IPS-NIHi11 (cell line): ENCODE data around the gene PLRG1.

Source experiments
- DNase-seq: peaks from one replicate; pipeline ENCODE4 v3.0.0; 2012; ENCODE audit warnings: mixed read lengths, low spot score

The PLRG1 gene

DNA sequence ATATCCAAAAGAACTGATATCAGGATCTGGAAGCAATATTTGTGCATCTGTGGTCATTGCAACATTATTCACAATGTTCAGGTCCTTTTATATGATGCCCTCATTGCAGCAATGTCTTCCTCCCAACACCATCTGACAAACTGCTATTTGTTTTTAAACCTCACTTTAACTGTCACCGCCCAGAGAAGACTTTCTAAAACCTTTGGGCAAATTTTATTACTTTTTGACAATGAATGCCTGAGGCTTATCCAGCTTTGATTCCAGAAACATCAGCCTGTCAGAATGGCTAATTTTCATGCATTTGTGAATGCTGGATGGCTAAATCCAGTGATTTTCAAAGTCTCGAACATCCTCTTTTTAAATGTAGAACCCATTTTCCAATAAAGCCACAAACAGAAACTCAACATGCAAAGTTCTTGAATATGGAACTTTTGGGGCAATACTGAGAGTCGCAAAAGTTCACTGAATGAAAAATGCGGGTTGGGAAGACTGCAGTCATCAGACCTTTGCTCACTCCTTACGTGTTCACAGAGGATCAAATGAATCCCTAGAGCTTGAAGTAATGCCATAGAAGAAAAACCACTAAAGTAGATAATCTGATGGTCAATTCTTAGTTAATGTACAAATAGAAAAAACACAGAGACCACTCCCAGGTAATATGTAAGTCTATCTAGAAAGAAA is 23.1 kb upstream of the PLRG1 start:
- no peak for DNase-seq

- no peak for DNase-seq
Measured at GRCh38 chr4:154569584-154569983, 19.4 kb upstream of the PLRG1 start.

DNA sequence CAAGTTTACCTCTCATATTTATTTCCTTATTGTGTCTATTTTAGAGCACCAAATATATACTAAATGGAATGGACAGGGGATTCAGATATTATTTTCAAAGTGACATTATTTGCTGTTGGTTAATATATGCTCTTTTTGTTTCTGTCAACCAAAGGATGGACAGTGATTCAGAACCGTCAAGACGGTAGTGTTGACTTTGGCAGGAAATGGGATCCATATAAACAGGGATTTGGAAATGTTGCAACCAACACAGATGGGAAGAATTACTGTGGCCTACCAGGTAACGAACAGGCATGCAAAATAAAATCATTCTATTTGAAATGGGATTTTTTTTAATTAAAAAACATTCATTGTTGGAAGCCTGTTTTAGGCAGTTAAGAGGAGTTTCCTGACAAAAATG is 18.8 kb upstream of the PLRG1 start:
- no peak for DNase-seq

GRCh38 chr4:154566639-154567204 is 16.5 kb upstream of the PLRG1 start:
- no peak for DNase-seq

- DNase-seq, result no peak
Measured at GRCh38 chr4:154565704-154566103, 15.5 kb upstream of the PLRG1 start.

DNA sequence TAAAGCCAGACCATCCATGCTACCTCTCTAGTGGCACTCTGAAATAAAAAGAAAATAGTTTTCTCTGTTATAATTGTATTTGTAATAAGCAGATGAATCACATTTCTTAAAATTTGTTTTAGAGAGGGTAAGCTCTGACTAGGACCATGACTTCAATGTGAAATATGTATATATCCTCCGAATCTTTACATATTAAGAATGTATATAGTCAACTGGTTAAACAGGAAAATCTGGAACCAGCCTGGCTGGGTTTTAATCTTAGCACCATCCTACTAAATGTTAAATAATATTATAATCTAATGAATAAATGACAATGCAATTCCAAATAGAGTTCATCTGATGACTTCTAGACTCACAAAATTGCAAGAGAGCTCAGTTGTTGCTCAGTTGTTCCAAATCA is 14.1 kb upstream of the PLRG1 start:
- DNase-seq, result no peak

- no peak for DNase-seq
Measured at GRCh38 chr4:154562697-154563254, 12.6 kb upstream of the PLRG1 start, which contains the start of gene FGB. TSS of gene FGB (plus strand) at chr4:154563011. CDS start at chr4:154563019, 8 bp downstream.

DNA sequence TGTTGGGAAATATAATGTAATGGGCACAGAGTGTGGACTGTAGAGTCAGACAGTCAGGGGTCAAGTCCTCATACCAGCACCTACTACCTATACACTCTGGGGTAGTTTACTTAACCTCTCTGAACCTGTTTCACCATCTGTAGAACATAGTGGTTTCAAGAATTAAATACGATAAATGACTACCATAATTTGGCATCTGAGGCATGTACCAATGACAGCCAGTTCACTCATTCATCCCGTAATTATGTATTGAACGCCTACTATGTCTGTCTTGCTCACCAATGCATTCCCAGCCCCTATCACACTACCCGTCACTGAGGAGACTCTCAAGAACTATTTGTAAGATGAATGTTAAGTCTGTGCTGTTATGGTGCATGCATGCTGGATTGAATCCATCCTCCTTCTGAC is 10.6 kb upstream of the PLRG1 start:
- no peak for DNase-seq

DNA sequence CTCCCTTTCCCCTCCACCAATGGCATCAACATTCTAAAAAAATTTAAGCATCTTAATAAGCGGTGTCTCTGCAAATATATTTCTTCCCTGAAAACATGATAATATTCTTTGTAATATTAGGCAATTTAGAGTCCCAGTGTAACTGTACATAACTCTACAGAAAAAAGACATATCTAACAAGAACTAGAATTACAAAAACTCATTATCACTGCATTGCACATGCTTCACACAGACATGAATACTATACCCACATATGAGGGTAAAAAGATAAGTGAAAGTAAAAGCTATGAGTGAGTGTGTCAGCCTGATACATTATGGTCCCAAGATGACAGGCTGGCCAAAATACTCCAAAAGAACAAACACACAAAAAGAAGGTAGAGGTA is 10.2 kb upstream of the PLRG1 start:
- DNase-seq, result no peak

DNA sequence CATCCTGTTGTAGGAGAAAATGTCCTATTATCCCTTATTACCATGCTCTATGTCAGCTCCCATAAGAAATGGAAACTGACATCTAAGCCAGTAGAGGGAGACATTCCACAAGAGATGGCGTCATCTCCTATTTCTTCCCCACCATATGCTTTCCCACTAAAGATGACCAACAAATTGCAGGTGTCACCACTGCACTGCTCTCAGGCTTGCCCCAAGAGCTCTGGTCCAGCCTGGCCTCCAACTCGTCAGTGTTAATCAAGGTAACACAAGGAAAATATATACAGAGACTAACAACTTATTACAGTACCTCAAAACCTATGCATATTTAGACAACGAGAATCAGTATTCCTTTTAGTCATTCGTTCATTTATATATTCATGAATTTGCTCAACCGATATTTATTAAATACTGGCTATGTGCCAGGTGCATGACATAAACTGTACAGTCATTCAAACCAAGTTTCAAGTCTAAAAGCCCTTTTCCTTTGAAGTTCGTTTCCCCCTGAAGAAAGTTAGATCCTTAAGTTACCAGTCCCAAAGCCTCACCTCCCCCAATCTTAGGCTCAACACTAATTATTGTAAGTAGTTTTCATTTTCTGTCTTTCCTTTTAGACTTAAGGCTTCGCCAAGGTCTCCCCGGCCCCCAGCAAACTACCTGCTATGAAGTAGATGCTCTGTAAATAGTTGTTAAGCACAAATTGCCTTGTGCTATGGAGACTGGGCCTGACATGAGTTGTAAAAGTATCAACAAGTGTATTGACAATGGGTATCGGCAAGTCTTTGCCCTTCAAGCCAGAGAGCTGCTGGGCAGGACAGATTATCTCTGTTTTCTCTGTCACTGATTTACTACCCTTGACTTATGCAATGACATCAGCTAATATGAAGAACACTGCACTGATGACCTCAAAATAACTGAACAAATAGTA is 9.6 kb upstream of the PLRG1 start:
- peak; percentile 27 for DNase-seq

DNA sequence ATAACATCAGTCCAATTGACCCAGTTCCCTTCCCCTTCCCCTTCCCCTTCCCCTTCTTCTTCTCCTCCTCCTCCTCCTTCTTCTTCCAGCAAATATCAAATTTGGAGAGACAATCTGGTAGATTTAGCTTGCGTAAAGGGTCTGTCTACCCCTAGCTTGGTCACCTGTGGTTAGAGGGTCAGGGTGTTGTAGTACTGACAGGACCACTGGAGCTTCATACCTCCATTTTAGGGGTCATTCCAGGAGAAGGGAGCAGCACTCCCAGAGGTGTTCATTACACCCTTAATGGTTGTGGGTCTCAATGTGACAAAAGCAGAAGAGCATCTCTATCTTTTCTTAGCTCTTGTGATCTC is 8.9 kb upstream of the PLRG1 start:
- DNase-seq, result no peak

DNA sequence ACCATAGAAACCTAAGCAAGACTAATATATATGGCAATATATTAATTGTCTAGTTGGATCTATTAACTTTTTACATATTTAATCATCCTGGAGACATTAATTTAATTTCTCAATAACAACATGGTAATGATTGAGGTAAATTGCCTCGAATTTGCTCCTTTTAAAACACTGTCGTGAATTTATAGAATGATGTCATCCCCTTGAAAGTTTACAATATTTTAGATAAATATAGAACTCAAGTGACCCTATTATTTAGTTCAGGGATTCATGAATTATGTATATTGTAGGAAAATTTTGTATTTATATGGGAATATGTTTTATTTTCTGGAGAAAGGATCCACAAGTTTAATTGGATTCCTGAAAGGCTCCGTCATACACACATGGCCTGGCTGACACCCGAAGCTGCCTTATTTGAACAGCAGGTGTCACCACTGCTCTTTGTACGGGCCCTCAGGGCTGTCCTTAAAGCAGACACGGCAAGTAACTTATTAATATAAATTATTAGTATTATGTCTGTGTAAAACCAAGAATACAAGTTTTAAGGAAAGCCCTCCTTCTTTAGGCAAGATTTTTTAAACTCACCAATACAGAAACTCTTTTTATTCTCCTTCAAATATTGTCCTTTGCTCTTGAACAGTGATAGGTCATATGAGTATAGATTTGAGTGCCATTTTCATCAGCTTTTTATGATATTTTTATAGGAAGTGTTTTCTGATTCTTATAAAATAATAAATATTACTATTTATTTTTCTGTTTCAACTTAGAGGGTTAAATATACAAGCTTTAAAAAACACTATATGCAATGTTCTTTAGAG is 1.9 kb upstream of the PLRG1 start:
- peak; percentile 62 for DNase-seq

DNA sequence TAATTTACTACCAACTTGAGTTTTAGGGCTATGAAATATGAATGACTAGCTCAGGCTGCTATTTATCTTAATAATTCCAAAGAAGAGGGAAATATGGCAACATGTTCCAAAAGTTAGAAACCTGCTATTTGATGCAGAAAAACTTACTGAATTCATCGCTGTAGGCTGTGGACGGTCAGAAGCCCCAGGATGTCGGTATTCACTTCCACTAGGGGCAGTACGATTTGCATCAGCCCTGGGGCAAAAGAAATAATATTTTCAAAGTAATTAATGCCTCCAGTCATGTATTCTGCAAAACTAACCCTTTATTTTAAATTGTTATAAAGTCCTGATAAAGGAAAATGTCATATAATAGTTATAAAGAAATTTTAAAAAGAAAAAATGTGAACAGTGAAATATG is 4.5 kb downstream of the PLRG1 start:
- no peak for DNase-seq

GRCh38 chr4:154542271-154542879 is 7.8 kb downstream of the PLRG1 start:
- DNase-seq, result no peak

- DNase-seq, result no peak
Measured at GRCh38 chr4:154534296-154534695, 15.9 kb downstream of the PLRG1 start.

DNA sequence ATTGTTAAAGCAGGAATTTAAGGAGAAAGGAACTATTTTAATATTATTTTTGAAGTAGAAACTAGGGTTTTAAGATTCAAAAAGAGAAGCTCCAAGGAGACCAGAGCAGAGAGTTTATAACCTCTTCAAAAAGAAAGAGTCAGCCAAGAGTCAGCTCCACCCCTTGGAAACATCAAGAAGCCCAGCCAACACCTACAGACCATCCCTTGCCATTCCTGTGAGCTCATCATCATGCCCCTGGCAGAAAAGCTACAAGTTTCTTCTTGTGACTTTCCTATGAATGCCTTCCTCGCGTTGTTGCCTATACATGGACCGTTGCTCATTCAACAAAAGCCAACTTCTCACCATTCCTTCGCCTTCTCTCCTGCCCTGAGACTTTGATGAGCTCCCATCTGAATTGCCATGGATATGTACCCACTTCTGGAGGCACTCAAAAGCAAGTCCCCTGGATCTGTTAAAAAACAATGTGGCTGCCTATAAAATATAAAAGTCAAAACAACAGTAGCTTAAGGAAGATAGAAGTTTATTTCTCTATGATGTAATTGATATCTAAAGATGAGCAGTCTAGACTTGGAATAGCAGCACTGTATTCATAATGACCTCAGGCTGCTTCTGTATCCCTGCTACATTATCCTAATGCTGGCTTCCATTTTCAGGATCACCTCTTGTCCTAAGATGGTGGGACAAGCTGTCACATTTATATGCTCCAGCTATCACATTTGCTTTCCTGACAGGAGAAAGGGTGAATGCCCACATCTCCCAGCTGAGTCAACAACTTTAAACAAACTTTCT is 20.3 kb downstream of the PLRG1 start:
- no peak for DNase-seq

DNA sequence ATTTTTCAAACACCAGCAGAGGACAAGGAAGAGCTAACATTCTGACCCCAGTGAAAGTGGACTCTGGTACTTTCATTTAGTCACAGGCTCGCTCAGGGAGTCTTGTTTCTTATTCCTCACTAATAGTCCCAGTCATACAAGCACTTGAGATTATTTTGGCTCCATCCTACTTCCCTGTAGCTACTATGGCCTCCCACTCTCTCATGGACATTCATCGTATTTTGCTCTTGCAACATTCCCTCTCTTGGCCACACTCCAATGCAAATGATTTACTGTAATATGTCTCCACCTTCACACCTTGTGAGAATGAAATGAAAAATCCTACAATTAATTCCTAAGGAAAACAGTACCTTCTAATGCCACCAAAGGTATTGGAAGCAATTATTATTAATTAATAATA is 21.3 kb downstream of the PLRG1 start:
- DNase-seq, result no peak

GRCh38 chr4:154527308-154527707 is 22.9 kb downstream of the PLRG1 start:
- DNase-seq, result no peak

DNA sequence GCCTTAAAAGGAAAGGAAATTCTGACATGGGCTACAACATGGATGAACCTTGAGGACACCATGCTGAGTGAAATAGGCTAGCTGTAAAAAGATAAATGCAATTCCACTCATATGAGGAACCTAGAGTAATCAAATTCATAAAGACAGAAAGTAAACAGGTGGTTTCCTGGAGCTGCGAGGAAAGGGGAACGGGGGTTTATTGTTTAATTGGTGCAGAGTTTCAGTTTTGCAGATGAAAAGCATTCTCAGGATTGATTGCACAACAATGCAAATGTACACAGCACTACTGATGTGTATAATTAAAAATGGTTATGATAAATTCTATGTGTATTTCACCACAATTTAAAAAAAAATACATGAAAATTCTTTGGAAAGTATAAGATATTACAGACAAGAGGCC is 24.0 kb downstream of the PLRG1 start:
- DNase-seq, result no peak

- DNase-seq, result no peak
Measured at GRCh38 chr4:154521607-154522006, 28.6 kb downstream of the PLRG1 start.

DNA sequence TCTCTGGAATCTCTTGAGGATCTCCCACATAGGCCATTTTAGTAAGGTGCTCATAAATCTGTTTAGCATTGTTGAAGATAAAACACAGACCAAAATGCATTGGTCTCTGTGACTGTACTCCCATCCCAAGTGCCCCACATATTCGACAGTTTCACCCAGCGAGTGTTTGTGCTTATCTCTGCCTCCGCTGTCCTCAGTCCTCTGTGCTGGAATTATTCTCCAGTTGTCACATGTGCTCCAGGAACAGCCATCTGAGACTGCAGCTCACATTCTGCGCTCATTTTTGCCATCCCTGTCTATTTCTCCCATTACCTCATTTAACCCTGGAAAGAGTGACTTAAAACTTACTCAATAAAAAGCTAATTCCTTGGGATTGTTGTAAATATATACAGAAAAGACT is 31.0 kb downstream of the PLRG1 start:
- DNase-seq, result no peak
